Measurements from ENCODE around the gene CPNE7.

DNA sequence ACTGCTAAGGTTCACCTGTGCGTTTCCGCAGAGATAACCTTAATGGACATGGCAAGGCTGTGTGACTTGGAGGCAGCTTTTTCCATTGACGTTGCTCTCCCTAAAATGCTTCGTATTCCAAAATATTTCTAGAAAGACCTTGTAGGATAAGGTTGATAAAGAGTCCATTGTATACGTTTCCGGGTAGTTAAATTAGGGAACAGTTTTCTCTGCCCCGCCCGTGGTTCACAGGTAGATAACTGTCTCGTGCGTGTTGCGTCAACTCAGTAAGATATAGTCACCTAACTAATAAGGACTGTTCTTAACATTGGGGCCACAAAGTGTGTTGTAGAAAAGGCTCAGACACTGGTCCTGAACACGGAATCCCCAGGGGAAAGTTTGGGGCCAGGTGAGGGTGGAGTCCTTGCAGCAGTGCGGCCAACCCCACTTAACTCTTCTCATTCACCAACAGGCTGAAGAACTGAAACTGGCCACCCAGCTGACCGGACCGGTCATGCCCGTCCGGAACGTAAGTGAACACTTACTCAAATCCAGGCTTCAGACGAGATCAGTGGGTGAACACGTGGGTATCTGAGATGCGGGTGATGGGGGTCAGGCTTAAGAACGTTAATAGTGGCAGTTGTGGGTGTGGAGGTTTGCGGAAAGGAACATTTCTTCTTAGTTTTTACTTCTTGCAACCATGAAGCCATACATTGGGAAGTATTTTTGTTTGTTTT lies 13.5 kb upstream of the CPNE7 start:
- TF ChIP-seq CTCF (IDR thresholded peaks at IDR 0.05; ENCODE audit: borderline replicate concordance, extremely low read depth, low read length, poor library complexity, severe bottlenecking) (no peak), EZH2 (IDR thresholded peaks at IDR 0.05; ENCODE audit: borderline replicate concordance, low read depth, low read length, severe bottlenecking) (no peak)
